ENCODE results near the gene PRDM7.

The PRDM7 gene

GRCh38 chr16:90033387-90033786, 43.7 kb downstream of the PRDM7 start:
- no peak for DNase-seq

- peak; percentile 60 for DNase-seq
Measured at GRCh38 chr16:90032674-90033331, 44.3 kb downstream of the PRDM7 start.

- peak; percentile 40 for DNase-seq
Measured at GRCh38 chr16:90031931-90032673, 45.0 kb downstream of the PRDM7 start.

DNA sequence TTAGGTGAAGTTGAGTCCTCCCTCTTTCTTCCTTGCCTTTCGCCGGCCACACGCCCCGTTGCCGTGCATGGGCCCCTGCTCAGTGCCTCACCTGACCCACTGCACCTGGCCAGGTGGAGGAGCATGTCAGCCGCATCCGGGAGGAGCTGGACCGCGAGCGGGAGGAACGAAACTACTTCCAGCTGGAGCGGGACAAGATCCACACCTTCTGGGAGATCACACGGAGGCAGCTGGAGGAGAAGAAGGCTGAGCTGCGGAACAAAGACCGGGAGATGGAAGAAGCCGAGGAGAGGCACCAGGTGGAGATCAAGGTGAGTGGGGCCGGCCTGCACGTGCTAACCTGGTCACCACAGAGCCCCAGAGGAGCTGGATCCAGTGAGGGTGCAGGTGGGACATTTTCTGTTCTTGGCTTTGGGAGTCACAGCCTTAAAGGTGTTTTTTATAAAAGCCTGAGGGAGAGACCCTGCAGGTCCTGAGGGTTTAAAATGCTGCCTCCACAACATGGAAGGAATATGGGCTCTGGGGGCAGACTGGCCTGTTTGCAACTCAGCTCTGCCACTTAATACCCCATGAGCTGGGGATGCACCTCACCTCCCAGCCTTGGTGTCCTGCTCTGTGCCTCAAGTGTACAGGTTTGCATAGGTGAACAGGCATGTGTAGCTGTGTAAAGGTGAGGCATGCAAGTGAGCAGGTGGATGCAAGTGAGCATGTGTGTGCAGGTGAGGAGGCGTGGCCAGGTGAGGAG, 45.8 kb downstream of the PRDM7 start:
- DNase-seq = no peak

- no peak for DNase-seq
Measured at GRCh38 chr16:90028985-90029384, 48.1 kb downstream of the PRDM7 start.

DNA sequence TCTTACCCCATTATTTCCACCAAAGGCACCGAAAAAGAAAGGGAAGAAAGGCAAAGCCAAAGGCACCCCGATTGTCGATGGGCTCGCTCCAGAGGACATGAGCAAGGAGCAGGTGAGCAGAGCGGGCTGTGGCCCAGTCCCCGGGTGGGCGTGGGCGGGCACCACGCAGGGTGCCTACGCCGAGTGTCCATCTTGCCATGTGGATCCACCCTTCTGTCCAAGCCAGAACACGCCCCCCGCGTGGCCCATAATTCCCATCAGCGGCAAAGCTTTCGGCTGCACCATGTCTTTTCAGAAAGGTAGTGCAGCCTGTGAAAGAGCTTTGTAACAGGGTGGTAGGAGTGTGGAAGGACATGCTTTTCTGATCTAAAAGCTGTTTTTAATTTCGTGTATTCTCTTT, 49.5 kb downstream of the PRDM7 start:
- DNase-seq = no peak

GRCh38 chr16:90026135-90026534, 51.0 kb downstream of the PRDM7 start:
- DNase-seq = no peak

- no peak for DNase-seq
Measured at GRCh38 chr16:90023078-90023447, 54.1 kb downstream of the PRDM7 start.

GRCh38 chr16:90022209-90023077, 54.7 kb downstream of the PRDM7 start:
- DNase-seq = peak; percentile 88

GRCh38 chr16:90020838-90021382, 56.2 kb downstream of the PRDM7 start:
- DNase-seq = peak; percentile 34

DNA sequence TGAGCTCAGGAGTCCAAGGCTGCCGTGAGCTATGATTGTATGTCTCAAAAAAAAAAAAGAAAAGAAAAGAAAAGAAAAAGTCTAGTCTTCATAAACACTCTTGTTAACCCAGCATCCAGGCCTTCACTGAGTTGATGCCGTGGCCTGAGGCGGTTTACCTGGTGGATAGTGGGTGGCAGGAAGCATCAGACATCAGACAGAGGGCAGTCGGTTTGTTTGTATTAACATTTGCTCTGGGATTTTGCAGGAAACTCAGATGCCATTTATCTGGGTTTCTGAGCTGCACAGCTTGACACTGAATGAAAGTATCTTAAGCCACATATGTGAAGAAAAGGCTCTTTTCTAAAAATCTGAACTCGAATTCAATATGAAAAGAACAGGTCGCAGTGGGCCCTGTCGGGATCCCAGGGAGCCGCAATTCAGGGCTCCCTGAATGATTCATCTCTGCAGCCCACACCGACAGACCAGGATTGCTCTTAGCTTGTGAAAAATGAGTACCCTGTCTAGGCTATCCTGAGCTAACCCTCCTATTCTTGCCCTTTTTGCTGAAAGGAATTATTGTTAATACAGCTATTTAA, 56.8 kb downstream of the PRDM7 start:
- no peak for DNase-seq

- DNase-seq = peak; percentile 82
Measured at GRCh38 chr16:90019543-90020259, 57.4 kb downstream of the PRDM7 start.

DNA sequence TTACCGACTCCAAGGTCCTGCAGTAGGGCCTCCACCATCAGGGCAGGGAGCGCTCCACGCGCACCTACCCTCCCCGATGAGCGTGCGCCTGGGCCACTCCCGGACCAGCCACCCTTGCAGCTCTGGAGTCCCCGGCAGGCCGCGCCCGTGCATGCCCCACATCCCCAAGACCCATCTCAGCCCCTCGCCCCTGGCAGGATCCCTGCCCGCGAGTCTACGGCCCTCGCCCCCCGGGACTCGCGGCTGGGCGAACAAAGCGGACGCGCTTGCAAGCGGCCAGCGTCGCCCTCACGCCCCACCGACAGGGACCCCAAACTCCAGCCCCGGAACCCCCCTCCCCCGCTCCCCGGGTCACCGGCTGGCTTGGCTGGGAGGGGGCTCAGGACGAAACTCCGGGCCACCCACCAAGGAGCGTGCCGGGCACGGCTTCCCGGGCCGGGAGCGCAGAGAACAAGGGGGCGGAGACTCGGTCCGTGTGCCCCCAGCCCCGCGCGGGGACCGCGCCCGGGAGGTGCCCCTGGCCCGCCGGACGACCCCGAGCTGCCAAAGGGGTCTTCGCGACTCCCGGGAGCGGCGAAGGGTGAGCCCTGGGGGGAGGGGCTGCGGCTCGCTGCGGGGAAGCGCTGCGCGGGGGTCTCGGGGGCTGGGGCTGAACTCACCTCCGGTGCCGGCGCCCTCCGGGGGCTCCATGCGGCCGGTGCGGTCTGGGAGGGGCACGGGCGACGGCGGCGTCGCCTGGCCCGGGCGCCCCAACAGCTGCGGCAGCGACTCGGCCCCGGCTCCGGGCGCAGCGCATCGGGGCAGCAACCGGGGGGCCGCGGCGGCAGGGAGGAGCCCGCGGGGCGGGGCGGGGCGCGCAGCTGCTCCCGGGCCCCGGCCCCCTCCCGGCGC, 58.2 kb downstream of the PRDM7 start, which contains the start of gene DBNDD1:
Gene DBNDD1 (minus strand): TSS at position 805 of the 891 bp plus-strand sequence. CDS start 115 bp downstream, at position 690.
- no peak for DNase-seq

DNA sequence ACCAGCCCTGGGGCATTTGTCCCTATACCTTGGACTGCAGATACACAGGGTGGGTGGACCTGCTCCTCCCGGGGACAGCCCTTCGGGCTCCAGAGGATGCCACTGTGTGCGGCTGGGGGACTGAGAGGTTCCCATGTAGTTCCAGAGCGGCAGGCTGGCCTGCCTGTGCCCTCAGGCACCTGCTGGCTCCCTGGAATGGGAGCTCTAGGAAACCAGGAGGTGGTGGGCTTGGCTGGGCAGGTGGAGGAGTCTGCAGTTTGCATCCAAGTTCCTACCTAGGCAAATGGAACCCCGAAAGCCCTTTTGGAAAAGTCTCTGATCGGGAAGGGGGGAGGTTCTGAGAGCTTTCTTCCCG, 58.9 kb downstream of the PRDM7 start:
- no peak for DNase-seq

DNA sequence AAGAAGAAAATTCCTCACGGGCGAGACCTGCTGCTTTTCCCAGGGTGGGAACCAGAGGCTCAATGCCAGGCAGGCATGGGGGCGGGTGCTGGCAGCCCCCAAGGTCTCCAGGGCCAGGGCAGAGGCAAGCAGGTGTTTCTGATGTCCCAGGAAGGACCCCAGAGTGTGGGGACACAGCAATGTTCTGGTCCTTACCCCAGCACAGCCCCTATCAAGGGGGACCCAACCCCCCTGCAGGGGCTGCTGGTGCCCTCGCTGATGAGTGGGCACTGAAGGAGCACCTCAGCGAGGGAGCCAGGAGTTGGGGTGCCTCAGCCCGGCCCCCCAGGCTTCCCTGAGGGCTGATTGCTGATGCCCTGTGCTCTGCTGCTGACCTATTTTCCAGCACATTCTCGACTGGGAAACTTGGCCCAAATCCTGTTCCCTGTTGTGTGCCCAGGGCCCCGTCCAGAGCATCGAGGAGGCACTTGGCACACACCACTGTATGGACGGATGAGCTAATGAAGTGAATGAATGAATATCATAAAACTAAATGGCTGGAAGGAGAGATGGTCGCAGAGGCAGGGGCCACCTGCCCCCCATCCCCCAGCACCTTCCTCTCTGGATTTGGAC, 60.7 kb downstream of the PRDM7 start:
- DNase-seq = no peak

- no peak for DNase-seq
Measured at GRCh38 chr16:90015586-90016338, 61.4 kb downstream of the PRDM7 start.

- DNase-seq = no peak
Measured at GRCh38 chr16:90012991-90013745, 64.0 kb downstream of the PRDM7 start.

DNA sequence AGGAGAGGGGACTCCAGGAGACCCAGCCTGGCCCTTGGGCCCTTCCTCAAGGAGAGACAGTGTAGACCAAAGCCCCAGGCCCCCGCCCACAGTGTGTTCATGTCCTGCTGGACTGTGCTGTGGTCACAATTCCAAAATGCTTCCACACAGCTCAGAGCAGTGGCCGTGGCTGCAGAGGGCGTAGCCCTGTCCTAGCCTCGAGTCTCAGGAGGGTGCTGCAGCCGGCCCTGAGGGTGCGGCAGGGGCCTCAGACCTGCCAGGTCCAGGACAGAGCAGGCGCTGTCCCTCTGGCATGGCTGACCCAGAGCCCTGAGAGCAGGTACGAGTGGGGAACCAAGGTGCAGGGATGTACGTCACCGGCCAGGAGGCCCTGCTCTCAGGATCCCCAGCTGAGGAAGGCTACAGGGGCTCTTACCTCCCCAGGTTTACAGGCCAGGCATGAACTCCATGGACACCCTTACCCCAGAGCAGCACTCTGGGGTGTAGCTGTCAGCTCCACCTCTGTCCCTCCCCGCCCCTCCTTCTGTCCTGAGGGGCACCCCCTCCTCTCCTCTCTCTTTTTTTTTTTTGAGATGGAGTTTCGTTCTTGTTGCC, 65.1 kb downstream of the PRDM7 start:
- no peak for DNase-seq

All from fibroblast of skin of right biceps (primary cell).